DMS153 (cell line): Measurements from ENCODE around the gene MAS1L.
"Not testable (repeated sequence)": the region's sequence is repeated elsewhere in the genome, so short reads cannot be mapped to it uniquely, and the experiment has no call there.

Experiments used
- DNase-seq: peaks from one replicate; lab custom pipeline; 2025; lab: John Stamatoyannopoulos, UW

The MAS1L gene

GRCh38 chr6:29479560-29479959 lies 8.2 kb downstream of the MAS1L start:
- DNase-seq: no peak

- DNase-seq: no peak
These were observed 9.0 kb downstream of the MAS1L start for GRCh38 chr6:29478740-29479139.

- no peak for DNase-seq
These were observed 9.8 kb downstream of the MAS1L start for GRCh38 chr6:29477923-29478450.

DNA sequence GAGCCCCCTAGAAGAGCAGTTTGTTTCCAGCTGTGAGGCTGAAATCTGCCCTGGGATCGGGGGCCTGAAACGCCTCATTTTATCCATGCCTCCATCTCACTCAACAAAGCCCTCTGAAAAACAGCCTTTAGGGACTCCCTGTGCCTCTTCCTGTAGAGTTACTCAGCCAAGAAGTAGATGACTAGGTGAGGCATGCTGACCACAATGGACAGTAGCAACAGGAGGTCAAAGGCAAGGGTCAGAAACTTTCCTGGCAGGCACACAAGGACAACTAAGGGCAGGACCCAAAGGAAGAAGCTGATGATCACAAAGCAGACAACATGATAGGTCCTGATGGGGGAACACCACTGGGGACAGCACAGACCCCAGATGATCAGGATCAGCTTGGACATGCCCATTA lies 12.8 kb downstream of the MAS1L start:
- DNase-seq: no peak

DNA sequence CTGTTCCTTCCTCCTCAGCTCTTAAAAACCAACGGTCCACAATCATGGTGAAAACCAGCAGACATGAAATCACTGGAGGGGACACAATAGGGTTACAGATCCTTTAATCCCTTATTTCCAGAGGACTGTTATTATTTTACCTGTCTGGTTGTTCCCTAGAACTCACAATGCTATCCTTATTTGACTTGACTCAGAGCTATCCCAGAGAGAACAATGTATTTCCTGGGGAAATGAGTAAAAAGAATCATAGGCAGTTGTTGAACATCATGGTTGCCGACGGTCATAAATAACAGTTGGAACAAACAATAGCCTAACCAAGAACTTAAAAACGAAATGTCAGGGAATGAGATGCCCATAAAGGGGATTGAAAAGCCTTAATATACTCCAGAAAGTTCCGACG lies 21.5 kb downstream of the MAS1L start:
- no peak for DNase-seq

- DNase-seq: no peak
These were observed 22.0 kb downstream of the MAS1L start for GRCh38 chr6:29465801-29466200.

DNA sequence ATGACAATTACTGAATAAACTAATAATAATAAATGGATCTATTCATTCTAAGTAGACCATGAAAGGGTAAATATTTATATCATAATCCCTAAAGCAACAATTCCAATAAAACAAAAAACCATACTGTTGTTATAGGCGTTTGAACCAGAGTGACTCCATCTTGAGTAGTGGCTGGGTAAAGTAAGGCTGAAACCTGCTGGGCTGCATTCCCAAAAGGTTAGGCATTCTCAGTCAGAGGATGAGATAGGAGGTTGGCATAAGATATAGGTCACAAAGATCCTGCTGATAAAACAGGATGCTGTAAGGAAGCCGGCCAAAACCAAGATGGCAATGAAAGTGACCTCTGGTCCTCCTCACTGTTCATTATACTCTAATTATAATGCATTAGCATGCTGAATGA lies 22.5 kb downstream of the MAS1L start:
- DNase-seq: no peak

- DNase-seq: no peak
These were observed 25.7 kb downstream of the MAS1L start for GRCh38 chr6:29462022-29462421.

- DNase-seq: no peak
These were observed 26.5 kb downstream of the MAS1L start for GRCh38 chr6:29461021-29461814.

DNA sequence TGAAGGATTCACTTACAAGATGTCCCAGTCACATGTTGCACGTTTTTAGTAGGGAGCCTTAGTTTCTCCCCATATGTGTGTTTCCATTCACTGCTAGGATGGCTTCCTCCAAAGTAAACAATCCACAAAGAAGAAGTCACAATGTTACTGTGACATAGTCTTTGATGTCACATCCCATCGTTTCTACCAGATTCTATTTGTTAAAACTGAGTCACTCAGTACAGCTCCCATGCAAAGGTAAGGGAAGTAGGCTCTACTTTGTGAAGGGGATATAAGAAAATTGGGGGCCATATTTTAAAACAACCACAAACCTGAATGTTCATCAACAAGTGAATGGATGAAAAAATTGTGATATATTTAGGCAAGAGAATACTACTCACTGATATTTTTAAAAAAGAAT lies 30.8 kb downstream of the MAS1L start, which contains the start of the genes OR11A1 and OR2H1:
OR11A1 (minus strand) TSS at position 101 of the 400 bp plus-strand sequence. CDS start 29,430 bp downstream, outside the sequence.
OR2H1 (plus strand) TSS at position 185 of the 400 bp plus-strand sequence. CDS start 4,615 bp downstream, outside the sequence.
- DNase-seq: no peak

- no peak for DNase-seq
These were observed 36.1 kb downstream of the MAS1L start for GRCh38 chr6:29451471-29452193.

GRCh38 chr6:29447670-29448069 lies 40.1 kb downstream of the MAS1L start:
- DNase-seq: no peak

DNA sequence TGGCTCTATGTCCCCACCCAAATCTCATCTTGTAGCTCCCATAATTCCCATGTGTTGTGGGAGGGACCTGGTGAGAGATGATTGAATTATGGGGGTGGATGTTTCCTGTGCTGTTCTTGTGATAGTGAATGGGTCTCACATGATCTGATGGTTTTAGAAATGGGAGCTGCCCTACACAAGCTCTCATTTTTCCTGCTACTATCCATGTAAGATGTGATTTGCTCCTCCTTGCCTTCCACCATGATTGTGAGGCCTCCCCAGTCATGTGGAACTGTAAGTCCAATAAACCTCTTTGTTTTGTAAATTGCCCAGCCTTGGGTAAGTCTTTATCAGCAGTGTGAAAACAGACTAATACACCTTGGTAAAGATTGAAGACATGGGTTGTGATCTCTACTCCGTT lies 43.7 kb downstream of the MAS1L start:
- not testable (repeated sequence) for DNase-seq

DNA sequence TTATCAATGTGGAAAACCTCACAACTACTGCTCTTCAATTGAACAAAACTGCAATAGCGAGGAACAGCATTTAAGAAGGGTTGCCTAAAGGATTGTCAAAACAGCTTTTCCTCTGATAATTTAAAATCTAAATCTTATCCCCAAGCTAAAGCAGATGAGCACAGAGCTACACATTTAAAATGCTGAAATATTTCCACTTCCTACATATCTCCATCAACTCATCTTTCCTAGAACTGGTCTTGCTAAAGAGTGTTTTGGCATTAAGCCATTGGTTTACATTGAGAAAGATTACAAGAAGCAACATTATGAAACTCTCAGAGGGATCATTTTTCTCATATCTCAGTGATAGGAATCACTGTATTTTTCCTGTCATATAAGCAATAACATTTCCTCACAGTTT lies 45.0 kb downstream of the MAS1L start:
- no peak for DNase-seq

DNA sequence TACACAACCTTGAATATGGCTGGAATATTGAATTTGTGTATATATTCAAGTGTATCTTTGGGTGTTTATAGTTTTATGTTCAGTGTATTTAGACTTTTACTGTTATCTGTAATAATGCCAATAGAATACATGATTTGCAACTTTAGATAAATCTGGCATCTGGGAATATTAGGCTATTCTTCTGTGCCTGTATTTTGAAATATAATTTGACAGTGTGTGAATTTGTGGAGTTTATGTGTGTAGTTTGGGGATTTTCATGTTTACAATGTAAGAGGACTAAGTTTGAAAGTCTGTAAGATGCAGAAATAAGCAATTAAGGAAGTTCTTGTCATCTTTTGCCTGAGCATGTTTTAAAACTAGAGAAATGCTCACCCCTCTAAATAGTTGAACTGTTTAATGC lies 48.8 kb downstream of the MAS1L start, which contains the start of gene OR10C1:
OR10C1 (plus strand) TSS at position 301 of the 400 bp plus-strand sequence. CDS start 710 bp downstream, outside the sequence.
- no peak for DNase-seq

- not testable (repeated sequence) for DNase-seq
These were observed 51.0 kb downstream of the MAS1L start for GRCh38 chr6:29436730-29437129.
